IMR-90 (cell line): ENCODE data around the gene ARID3C. TPM values are rescaled to one million over a fixed set of nuclear protein-coding genes. Genes with fewer than 3 reads are reported as not detected.

Experiments used
- ATAC-seq: fragments of 200-7000 bp; cut with Tn5 transposase; 2 replicates; pipeline ENCODE4 v1.9.1; 2020; ENCODE audit warnings: low read depth, mild to moderate bottlenecking, moderate library complexity
- BruUV-seq: library from RNA; stranded (reverse); fragments of 400-500 nt; replicated peaks from 2 replicates; lab custom pipeline; 2021; lab: Mats Ljungman, UMichigan
- CTCF ChIA-PET: fragments of 300-600 bp; formaldehyde crosslinking; extraction: SDS; loops from one replicate; lab custom pipeline; 2021; ENCODE audit warnings: antibody characterized with exemption; lab: Yijun Ruan, JAX
- POLR2A ChIA-PET: fragments of 300-600 bp; sonication (Branson Sonifier 250); formaldehyde crosslinking; loops from one replicate; lab custom pipeline; 2022; ENCODE audit warnings: antibody characterized with exemption; ENCODE audit not compliant: unreplicated experiment; lab: Charles Lee
- DNase-seq: peaks from one replicate; pipeline ENCODE4 v3.0.0; 2013
- H2AFZ ChIP-seq: replicated peaks from 2 replicates; pipeline ENCODE3; 2013; ENCODE audit warnings: low read length, mild to moderate bottlenecking; ENCODE audit not compliant: poor library complexity
- H2AK5ac ChIP-seq: 2 replicates; pipeline ENCODE4 v1.6.1; 2013; ENCODE audit warnings: low read depth, low read length, inconsistent platforms
- H2AK9ac ChIP-seq: replicated peaks from 2 replicates; pipeline ENCODE3; 2013; ENCODE audit warnings: mild to moderate bottlenecking, low read depth, low read length, moderate library complexity; ENCODE audit not compliant: poor library complexity
- H2BK120ac ChIP-seq: 2 replicates; pipeline ENCODE4 v1.6.1; 2013; ENCODE audit warnings: low read depth, low read length, inconsistent platforms
- H2BK15ac ChIP-seq: 3 replicates; pipeline ENCODE4 v1.6.1; 2013; ENCODE audit warnings: low read depth, low read length, inconsistent platforms
- H2BK20ac ChIP-seq: 2 replicates; pipeline ENCODE4 v1.6.1; 2013; ENCODE audit warnings: low read depth, mild to moderate bottlenecking, inconsistent platforms, low read length, moderate library complexity
- H2BK5ac ChIP-seq: 2 replicates; pipeline ENCODE4 v1.6.1; 2013; ENCODE audit warnings: mild to moderate bottlenecking, low read depth, low read length, inconsistent platforms; ENCODE audit not compliant: poor library complexity, severe bottlenecking
- H3K14ac ChIP-seq: replicated peaks from 2 replicates; pipeline ENCODE4 v1.6.1; 2013; ENCODE audit warnings: low read depth, low read length, inconsistent platforms
- H3K18ac ChIP-seq: 2 replicates; pipeline ENCODE4 v1.6.1; 2013; ENCODE audit warnings: low read depth, low read length, control low read depth
- H3K23ac ChIP-seq: 2 replicates; pipeline ENCODE4 v1.6.1; 2013; ENCODE audit warnings: low read depth, low read length, inconsistent platforms
- H3K27ac ChIP-seq: 2 replicates; pipeline ENCODE4 v1.5.1; 2013; ENCODE audit warnings: mild to moderate bottlenecking, control low read depth, low read length; ENCODE audit not compliant: insufficient read depth
- H3K27me3 ChIP-seq: 2 replicates; pipeline ENCODE4 v1.6.1; 2013; ENCODE audit warnings: low read length; ENCODE audit not compliant: control insufficient read depth, insufficient read depth
- H3K36me3 ChIP-seq: 2 replicates; pipeline ENCODE4 v1.6.1; 2013; ENCODE audit warnings: low read length, mixed read lengths; ENCODE audit not compliant: control insufficient read depth, insufficient read depth
- H3K4ac ChIP-seq: 2 replicates; pipeline ENCODE4 v1.6.1; 2013; ENCODE audit warnings: low read depth, low read length, inconsistent platforms
- H3K4me1 ChIP-seq: 2 replicates; pipeline ENCODE4 v1.6.1; 2013; ENCODE audit warnings: low read length, mixed read lengths; ENCODE audit not compliant: control insufficient read depth, insufficient read depth
- H3K4me2 ChIP-seq: 2 replicates; pipeline ENCODE4 v1.6.1; 2013; ENCODE audit warnings: low read depth, mild to moderate bottlenecking, control low read depth, low read length, moderate library complexity
- H3K4me3 ChIP-seq: 2 replicates; pipeline ENCODE4 v1.5.1; 2013; ENCODE audit warnings: low read depth, mild to moderate bottlenecking, control low read depth, low read length, moderate library complexity; ENCODE audit not compliant: insufficient read depth
- H3K56ac ChIP-seq: 2 replicates; pipeline ENCODE4 v1.6.1; 2013; ENCODE audit warnings: low read length, inconsistent platforms; ENCODE audit not compliant: insufficient read depth; ENCODE audit errors: extremely low read depth
- H3K79me1 ChIP-seq, 2 experiments: 2 replicates each; pipeline ENCODE4 v1.6.1; 2013; ENCODE audit warnings: low read length in 2 of 2, inconsistent platforms in 1 of 2, low read depth in 1 of 2
- H3K9ac ChIP-seq: 2 replicates; pipeline ENCODE4 v1.6.1; 2013; ENCODE audit warnings: low read depth, low read length, control low read depth
- H3K9me1 ChIP-seq: 2 replicates; pipeline ENCODE4 v1.6.1; 2013; ENCODE audit warnings: low read length, inconsistent platforms; ENCODE audit not compliant: insufficient read depth
- H3K9me3 ChIP-seq: 2 replicates; pipeline ENCODE4 v1.6.1; 2013; ENCODE audit warnings: low read length; ENCODE audit not compliant: control insufficient read depth, insufficient read depth
- H4K20me1 ChIP-seq: 2 replicates; pipeline ENCODE4 v1.6.1; 2013; ENCODE audit warnings: low read length, inconsistent platforms; ENCODE audit not compliant: insufficient read depth
- H4K5ac ChIP-seq: 2 replicates; pipeline ENCODE4 v1.6.1; 2013; ENCODE audit warnings: mild to moderate bottlenecking, low read depth, low read length, control low read depth
- H4K8ac ChIP-seq, 2 experiments: 2 replicates each; pipeline ENCODE4 v1.6.1; 2013; ENCODE audit warnings: low read depth in 2 of 2, low read length in 2 of 2, control low read depth in 1 of 2, inconsistent platforms in 1 of 2
- H4K91ac ChIP-seq: 2 replicates; pipeline ENCODE4 v1.6.1; 2013; ENCODE audit warnings: low read depth, low read length, inconsistent platforms; ENCODE audit not compliant: insufficient read depth
- CHD1 ChIP-seq: IDR thresholded peaks from 2 replicates; pipeline ENCODE4 v1.6.1; 2012; ENCODE audit warnings: low read depth, low read length, improper control_type of control experiment
- RCOR1 ChIP-seq: IDR thresholded peaks from 2 replicates; pipeline ENCODE4 v1.6.1; 2012; ENCODE audit warnings: mild to moderate bottlenecking, low read length, improper control_type of control experiment; ENCODE audit not compliant: insufficient replicate concordance
- SMC3 ChIP-seq: fragments of 150-350 bp; IDR thresholded peaks from 2 replicates; pipeline ENCODE4 v1.6.1; 2016; ENCODE audit warnings: low read depth, mild to moderate bottlenecking, antibody characterized with exemption, low read length, moderate library complexity
- USF2 ChIP-seq: fragments of 150-350 bp; IDR thresholded peaks from 2 replicates; pipeline ENCODE4 v1.6.1; 2017; ENCODE audit warnings: mild to moderate bottlenecking, antibody characterized with exemption, low read length, low read depth
- WGBS, 2 experiments: methylation state at CpG; one replicate each; pipeline versions ENCODE4 v1.1.5 to v1.1.7; 2013; ENCODE audit warnings: missing lambda C conversion rate in 2 of 2; ENCODE audit not compliant: insufficient read length in 1 of 2; ENCODE audit errors: extremely low coverage in 2 of 2; 5-methylcytosine and 5-hydroxymethylcytosine counted together
- dilution Hi-C: fragments of 300-500 bp; cut with HindIII; formaldehyde crosslinking; loops from one replicate; pipeline ENCODE4 v1.14.3; 2018; ENCODE audit warnings: low sequenced_read_pairs; ENCODE audit not compliant: unreplicated experiment
- in situ Hi-C: fragments of 300-500 bp; cut with MboI; formaldehyde crosslinking; loops from 3 replicates; pipeline ENCODE4 v1.14.3; 2019; ENCODE audit warnings: low sequenced_read_pairs, inconsistent platforms, mixed read lengths
- intact Hi-C: fragments of 100-400 bp; cut with micrococcal nuclease; formaldehyde crosslinking; loops from 2 replicates; pipeline ENCODE4 v1.10.0; 2022
- polyA plus RNA-seq, 3 experiments: library from polyadenylated mRNA; depleted of rRNA; stranded (reverse); fragments of >200 nt; gene quantifications; 2 replicates each; pipeline ENCODE4 v1.2.3, GENCODE V29; 2012; ENCODE audit warnings: low replicate concordance in 1 of 3
- total RNA-seq: library from RNA; depleted of rRNA; stranded (reverse); fragments of >200 nt; gene quantifications from 2 replicates; pipeline ENCODE4 v1.2.3, GENCODE V29; 2012
- TF ChIP-seq, protein P1 (sequence below): fragments of 150-350 bp; IDR thresholded peaks from 2 replicates; pipeline ENCODE4 v1.6.1; 2016; ENCODE audit warnings: low read depth, mild to moderate bottlenecking, low read length, moderate library complexity, borderline replicate concordance

The ARID3C gene
- total and polyA plus RNA-seq, 2 of the 4 experiments (the other 2 are of a cell fraction): 0.07 TPM; not detected in 1

DNA sequence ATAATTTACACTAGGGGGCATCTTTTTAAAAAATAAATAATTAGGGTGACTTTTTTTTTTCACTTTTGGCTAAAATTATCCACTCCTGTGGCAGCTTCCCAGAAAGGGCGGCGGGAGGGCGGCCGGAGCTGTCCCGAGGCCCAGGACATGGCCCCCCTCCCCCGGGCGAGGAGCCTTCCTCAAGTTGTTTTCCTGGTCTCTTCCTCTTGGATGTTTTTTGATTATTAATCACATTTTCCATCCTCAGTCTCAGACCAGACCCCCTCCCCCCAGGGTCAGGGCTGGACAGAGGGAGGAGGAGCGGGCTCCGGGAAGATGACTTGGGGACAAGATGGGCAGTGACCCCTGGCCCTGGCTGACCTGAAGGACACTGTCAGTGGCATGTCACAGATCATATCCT is 34.7 kb downstream of the ARID3C start:
- Histone ChIP-seq H3K9ac (no peak overlapping the region), H3K4ac (no peak overlapping the region), H4K20me1 (0 out of 2 replicates have a peak, but pooled peaks cover 3% of the 10 kb centered on the region), H4K91ac (no peak overlapping the region), H2BK15ac (no peak overlapping the region), H3K23ac (no peak overlapping the region), H4K5ac (no peak overlapping the region), H2BK5ac (no peak overlapping the region), H2AK9ac (no peak overlapping the region), H3K4me3 (no peak overlapping the region), H3K56ac (no peak overlapping the region), H2AFZ (no peak overlapping the region), H3K4me2 (no peak overlapping the region), H2BK20ac (no peak overlapping the region), H3K9me1 (no peaks in the 10 kb centered on the region), H3K27ac (no peak overlapping the region), H3K4me1 (no peaks in the 10 kb centered on the region; the same call in 1 of the 2 replicates), H3K79me1 (no peaks in the 10 kb centered on the region), H3K14ac (no peak overlapping the region), H3K36me3 (no peaks in the 10 kb centered on the region), H3K18ac (no peak overlapping the region), H3K27me3 (peaks cover 76% of the 10 kb centered on the region), H4K8ac (no peak overlapping the region), H2AK5ac (no peak overlapping the region), H3K9me3 (no peaks in the 10 kb centered on the region), H2BK120ac (no peak overlapping the region)
- DNase-seq (no peak), ATAC-seq (no peak)
- BruUV-seq: no TSS peak
- intact Hi-C loops (no loop called here), in situ Hi-C loops (no loop called here), dilution Hi-C loops (no loop called here)
- 73% methylated on average over 3 of the region's 9 CpGs; no CpG with 5 or more reads in 1 of the 2 experiments for WGBS, 2 experiments
- POLR2A ChIA-PET: no interaction called here
- CTCF ChIA-PET: no interaction called here
- no peak for TF ChIP-seq CHD1
- TF ChIP-seq RCOR1: no peak
- TF ChIP-seq, protein P1, sequence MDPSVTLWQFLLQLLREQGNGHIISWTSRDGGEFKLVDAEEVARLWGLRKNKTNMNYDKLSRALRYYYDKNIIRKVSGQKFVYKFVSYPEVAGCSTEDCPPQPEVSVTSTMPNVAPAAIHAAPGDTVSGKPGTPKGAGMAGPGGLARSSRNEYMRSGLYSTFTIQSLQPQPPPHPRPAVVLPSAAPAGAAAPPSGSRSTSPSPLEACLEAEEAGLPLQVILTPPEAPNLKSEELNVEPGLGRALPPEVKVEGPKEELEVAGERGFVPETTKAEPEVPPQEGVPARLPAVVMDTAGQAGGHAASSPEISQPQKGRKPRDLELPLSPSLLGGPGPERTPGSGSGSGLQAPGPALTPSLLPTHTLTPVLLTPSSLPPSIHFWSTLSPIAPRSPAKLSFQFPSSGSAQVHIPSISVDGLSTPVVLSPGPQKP: no peak
- TF ChIP-seq USF2: no peak
- no peak for TF ChIP-seq SMC3
